Activated CD8-positive, alpha-beta memory T cell treated with anti-CD3 and anti-CD28 coated beads for 36 hours (primary cell): Measurements from ENCODE around the gene MGAT2. TPM values are rescaled to one million over a fixed set of nuclear protein-coding genes. Genes with fewer than 3 reads are reported as not detected.

Source experiments
- CTCF ChIA-PET: fragments of 350-600 bp; sonication (Branson Sonifier 250); formaldehyde crosslinking; loops from one replicate; lab custom pipeline; 2021; ENCODE audit warnings: antibody characterized with exemption; lab: Charles Lee
- POLR2A ChIA-PET: fragments of 350-600 bp; sonication (Branson Sonifier 250); formaldehyde crosslinking; loops from one replicate; lab custom pipeline; 2021; ENCODE audit warnings: antibody characterized with exemption; lab: Charles Lee
- total RNA-seq, 2 experiments: library from RNA; stranded (reverse); gene quantifications; one replicate each; pipeline ENCODE4 v1.2.3, GENCODE V29; 2021

Gene MGAT2
- total RNA-seq: 10 to 100 TPM; 49.3 to 50.5 TPM

DNA sequence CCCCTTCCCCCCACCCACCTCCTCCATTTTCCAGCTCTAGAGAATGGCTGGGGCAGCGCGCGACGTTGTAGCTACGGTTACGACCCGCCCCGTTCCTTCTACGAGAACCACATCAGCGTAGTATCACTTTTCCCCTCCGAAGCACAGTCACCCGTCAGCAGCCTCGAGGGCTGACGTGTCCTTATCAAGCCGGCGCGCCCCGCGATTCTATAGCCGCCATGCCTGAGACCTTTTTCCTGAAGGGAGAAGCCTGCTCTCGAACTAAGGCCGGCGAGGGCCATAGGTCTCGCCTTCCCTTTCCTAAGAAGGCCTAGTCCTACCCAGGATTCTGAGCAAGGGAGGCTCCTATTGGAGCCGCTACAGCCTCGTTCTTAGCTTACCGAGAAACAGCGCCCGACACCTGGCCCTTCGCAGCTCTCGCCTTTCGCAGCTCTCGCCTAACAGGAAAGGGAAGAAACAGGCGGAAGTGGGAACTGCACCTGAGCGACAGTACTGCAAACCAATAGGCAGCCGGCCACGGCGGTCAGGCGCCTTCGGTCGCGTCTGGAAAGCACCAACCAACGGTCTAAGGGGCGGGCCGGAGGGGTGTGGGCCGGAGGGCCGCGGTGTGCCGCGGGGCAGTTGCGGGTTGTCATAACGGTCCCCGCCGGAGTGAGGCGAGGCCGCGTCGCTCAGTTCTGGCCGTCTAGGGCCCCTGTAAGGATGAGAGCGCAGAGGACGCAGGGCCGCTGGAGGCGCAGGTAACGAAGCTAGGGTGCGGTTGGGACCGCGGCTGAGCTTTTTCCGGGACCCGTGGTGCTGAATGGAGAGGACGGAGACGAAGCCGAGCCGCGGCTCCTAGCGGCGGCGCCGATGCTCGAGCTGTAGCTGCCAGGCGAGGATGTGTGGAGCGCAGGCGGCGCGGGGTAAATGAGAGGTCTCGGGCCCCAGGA, at the start of gene MGAT2, which contains the start of gene RPL36AL:
Gene MGAT2 (plus strand): TSS at position 618 of the 932 bp plus-strand sequence. CDS start 470 bp downstream, outside the sequence.
Gene RPL36AL (minus strand): TSS at position 445 of the 932 bp plus-strand sequence. CDS start 1,522 bp downstream, outside the sequence.
- CTCF ChIA-PET: interaction anchor here (0.7 to 7.0 kb wide), 13 partner anchors 9 to 244 kb away, joined by 3 to 63 read pairs (median 4); partner anchors contain the start of genes DNAAF2, KLHDC2, LRR1 and POLE2
- POLR2A ChIA-PET: interaction anchor here (0.6 to 3.0 kb wide), 17 partner anchors 9 to 611 kb away, joined by 3 to 41 read pairs (median 4); partner anchors contain the start of genes DNAAF2, KLHDC2, LRR1 and POLE2

DNA sequence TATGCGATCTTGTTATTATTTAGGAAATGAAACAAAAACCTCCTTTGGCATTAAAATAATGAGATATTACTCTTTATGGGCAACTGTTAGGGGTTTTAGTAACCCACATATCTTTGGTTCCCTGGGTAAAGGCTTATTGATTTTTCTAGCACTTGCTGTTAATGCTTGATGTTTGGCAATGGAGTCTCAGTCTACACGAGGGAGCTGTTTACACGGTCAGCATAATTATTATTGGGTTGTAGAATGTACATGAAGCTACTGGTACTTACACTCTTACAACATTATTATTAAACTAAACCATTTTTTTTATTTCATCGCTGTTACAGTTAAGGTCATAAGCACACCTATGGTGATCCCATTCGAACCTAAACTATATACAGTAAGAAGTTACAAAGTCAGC, 46.6 kb upstream of the MGAT2 start:
- POLR2A ChIA-PET: interaction anchor here (0.6 kb wide), 2 partner anchors 8 to 31 kb away, joined by 3 to 4 read pairs; no protein-coding TSS in a partner anchor
- CTCF ChIA-PET: no interaction called here

DNA sequence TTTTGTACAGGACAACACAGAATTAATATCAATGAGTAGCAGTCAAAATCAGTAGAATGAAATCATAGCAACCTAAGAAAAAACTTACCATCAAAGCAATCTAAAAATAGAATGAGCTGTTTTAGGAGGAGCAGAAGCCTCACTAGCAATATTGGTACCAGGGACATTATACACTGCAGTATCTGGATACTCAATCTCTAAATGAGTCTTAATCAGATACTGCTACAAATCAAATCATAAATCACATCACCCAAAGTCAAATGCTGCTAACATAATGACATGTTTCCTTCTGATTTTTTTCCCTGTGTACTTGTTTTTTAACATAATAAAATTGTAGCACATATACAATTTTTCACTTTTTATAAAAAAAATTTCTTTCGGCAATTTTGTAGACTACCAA, 42.5 kb upstream of the MGAT2 start:
- POLR2A ChIA-PET: no interaction called here
- CTCF ChIA-PET: no interaction called here

DNA sequence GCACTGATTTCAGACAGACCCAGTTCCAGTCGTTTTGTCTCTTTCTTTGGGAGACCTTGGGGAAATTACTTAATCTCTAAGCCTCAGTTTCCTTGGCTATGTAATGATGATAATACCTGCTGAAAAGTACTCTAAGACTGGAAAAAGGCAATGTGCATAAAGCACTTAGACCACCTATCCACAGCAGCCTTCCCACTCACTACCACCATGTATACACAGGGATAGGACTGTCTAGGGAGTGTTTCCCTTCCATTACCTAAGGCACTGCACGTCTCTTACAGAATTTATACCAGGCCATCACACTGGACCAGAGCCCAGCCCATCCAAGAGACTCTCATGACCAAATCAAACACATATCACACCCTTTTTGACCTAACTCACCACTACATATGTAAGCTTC, 40.8 kb upstream of the MGAT2 start:
- ChIA-PET CTCF (no interaction called here), POLR2A (interaction anchor here (1.3 kb wide), 1 partner anchor 41 kb away, joined by 3 read pairs; the partner anchor contains the start of genes MGAT2 and RPL36AL)

DNA sequence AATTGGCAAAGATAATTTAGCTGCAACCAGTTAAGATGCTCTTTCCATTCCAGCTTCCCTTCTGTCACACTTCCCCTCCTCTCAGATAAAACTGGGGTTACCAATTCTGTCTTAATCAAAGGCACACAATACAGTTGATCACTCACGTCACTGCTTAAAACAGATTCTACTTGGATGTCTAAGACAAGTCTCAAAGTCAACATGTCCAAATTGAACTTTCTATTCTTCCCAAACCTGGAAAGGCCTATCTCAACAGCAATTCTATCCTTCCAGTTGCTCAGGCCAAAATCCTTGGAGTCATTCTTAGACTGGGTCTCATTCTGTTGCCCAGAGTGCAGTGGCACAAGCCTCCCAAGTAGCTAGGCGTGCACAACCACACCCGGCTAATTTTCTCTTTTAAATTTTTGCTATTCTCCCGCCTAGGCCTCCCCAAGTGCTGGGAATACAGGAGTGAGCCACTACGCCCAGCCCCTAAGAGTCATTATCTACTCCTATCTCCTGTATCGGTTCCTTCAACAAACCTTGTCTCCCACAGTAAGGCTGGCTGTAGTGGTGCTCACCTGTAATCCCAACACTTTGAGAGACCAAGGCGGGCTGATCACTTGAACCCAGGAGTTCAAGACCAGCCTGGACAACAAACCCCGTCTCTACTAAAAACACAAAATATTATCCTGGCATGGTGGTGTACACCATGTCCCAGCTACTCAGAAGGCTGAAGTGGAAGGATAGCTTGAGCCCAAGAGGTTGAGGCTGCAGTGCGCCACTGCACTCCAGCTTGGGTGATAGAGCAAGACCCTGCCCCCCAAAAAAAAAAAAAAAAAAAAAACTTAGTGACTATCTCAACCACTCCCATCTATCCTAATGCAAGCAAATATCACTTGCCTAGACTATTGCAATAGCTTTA, 39.1 kb upstream of the MGAT2 start:
- ChIA-PET POLR2A (interaction anchor here (0.6 to 1.3 kb wide), 4 partner anchors 8 to 39 kb away, joined by 3 to 4 read pairs (median 3); partner anchors contain the start of genes MGAT2 and RPL36AL), CTCF (no interaction called here)

DNA sequence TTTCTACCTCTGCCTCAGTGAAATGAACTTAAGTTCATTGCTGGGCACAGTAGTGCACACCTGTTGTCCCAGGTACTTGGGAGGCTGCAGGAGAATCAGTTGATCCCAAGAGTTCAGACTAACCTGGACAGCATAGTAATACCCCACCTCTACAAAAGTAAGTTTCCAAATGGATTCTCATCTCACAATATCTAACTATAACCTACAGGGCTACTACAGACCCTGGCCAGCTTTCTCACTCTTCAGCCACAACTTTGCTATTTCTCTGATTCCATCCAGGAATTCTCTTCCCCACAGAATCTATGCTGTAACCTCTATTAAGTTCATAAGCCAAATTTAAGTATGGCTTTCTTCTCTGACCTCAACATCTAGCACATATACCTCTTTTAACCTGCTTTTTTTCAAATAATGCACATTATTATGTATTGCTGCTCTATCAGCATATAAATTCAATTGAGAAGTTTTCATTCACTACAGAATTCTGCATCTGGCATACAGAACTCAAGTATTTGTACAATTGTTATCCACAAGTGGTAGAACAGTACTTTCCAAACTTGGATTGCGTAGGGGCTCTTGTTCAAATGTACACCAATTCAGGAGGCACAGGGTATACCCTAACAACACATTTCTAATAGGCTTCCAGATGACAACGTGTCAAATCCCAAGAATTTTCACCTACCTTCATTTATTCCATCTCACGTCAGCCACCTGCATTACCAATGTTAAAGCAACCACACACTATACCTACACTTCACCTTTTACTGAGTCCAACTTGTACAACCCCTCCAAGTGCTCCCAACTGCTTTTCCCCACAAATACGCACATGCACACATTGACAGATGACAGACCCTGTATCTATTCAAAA, 38.3 kb upstream of the MGAT2 start:
- ChIA-PET POLR2A (interaction anchor here (0.6 to 0.8 kb wide), 3 partner anchors 9 to 38 kb away, joined by 3 to 4 read pairs (median 4); partner anchors contain the start of genes MGAT2 and RPL36AL), CTCF (no interaction called here)

DNA sequence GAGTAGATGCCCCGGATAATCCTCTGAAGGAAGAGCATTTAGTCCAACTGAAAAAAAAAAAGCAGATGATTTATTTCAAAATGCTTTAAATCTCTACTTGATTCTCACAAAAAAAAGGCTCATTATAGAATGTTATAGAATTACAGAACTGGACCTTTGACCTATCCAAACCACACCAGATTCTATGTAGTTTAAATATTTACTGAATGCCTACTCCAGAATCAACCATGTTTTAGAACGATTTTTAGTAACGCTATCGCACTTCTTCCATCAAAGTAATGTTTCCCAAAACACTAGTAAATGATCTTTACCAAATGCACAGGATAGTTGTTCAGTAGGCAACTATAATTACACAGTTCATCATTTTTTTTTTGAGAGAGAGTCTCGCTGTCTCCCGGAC, 37.0 kb upstream of the MGAT2 start:
- POLR2A ChIA-PET: interaction anchor here (3.6 to 3.9 kb wide), 2 partner anchors 15 to 37 kb away, joined by 35 to 41 read pairs; partner anchors contain the start of genes LRR1, MGAT2 and RPL36AL
- CTCF ChIA-PET: no interaction called here

DNA sequence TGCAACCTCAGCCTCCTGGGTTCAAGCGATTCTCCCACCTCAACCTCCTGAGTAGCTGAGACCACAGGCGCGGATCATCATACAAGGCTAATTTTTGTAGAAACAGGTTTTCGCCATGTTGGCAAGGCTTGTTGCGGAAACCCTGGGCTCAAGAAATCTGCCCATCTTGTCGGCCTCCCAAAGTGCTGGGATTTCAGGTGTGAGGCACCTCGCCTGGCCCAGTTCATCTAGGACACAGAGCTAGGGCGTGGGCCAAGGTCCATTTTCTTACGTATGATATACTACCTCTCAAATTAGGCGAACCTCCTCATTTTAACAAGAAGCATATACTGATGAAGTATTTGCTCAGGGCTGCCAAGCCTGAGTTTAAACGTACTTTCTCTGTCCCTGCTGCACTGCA, 36.5 kb upstream of the MGAT2 start:
- ChIA-PET POLR2A (interaction anchor here (0.6 to 3.9 kb wide), 3 partner anchors 14 to 1237 kb away, joined by 5 to 41 read pairs (median 35); partner anchors contain the start of genes LRR1, MGAT2 and RPL36AL), CTCF (interaction anchor here (0.7 to 1.1 kb wide), 2 partner anchors 15 to 36 kb away, joined by 3 read pairs; partner anchors contain the start of genes LRR1, MGAT2 and RPL36AL)

DNA sequence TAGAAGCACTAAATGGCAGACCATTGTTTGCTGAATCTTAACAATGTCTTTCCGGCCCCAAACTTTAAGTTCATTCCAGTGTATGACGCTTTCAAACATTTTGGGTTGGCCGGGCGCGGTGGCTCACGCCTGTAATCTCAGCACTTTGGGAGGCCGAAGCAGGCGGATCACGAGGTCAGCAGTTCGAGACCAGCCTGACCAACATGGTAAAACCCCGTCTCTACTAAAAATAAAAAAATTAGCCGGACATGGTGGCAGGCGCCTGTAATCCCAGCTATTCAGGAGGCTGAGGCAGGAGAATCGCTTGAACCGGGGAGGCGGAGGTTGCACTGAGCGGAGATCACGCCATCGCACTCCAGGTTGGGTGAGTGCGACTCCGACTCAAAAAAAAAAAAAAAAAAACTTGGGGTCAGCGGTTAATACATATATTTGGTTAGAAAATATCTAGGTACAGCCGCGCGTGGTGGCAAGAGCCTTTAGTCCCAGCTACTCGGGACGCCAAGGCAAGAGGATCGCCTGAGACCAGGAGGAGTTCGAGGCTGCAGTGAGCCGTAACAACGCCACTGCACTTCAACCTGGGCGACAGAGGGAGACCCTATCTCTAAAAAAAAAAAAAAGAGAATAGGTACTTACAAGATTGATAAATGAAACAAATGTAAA, 35.5 kb upstream of the MGAT2 start:
- ChIA-PET CTCF (interaction anchor here (0.5 to 2.3 kb wide), 4 partner anchors 14 to 50 kb away, joined by 3 to 11 read pairs (median 3); partner anchors contain the start of genes LRR1, MGAT2 and RPL36AL), POLR2A (interaction anchor here (0.6 to 3.9 kb wide), 9 partner anchors 13 to 1236 kb away, joined by 3 to 41 read pairs (median 4); partner anchors contain the start of genes DNAAF2, LRR1, MGAT2 and RPL36AL)

DNA sequence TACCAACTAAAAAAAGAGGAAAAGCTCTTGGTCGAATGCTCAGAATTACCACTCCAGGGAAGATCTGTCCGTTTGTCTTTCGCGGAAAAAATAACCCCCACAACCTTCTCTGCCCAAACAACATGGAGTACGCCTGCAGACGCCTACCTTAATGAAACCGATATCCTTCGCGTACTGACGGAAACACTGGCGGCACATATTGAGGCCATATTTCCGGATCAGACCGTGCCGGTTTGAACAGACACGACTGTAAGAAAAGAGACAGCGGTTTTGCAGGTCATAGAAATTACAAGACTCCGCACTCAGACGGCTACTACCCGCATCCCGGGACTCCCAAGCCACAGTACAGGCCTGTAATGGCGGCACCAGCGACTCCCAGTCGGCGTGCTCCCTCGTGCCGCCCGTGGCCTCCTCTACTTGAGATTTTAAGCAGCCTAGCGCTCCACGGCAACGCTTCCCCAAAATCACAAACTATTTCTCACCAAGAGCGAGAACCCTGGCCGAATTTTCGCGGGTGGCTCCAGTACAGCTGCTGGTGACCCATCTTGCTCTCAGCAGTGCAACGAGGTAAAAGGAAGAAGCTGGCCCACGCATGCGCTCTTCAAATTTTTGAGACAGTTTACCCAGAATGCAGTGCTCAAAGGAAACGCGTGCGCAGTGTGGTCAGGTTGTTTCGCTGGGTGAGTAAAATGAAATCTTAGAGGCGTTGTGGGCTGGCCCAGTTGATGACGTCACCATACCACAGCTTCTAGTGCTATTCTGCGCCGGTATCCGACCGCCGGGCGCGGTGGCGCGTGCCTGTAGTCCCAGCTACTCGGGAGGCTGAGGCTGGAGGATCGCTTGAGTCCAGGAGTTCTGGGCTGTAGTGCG, 34.6 kb upstream of the MGAT2 start, which contains the start of gene RPS29:
Gene RPS29 (minus strand): TSS at position 578 of the 870 bp plus-strand sequence. CDS start 34 bp downstream, at position 544.
- ChIA-PET POLR2A (interaction anchor here (0.7 to 3.9 kb wide), 10 partner anchors 9 to 310 kb away, joined by 3 to 41 read pairs (median 4); partner anchors contain the start of genes DNAAF2, KLHDC2, LRR1 and MGAT2), CTCF (interaction anchor here (0.7 to 2.3 kb wide), 4 partner anchors 13 to 125 kb away, joined by 3 to 13 read pairs (median 8); partner anchors contain the start of gene LRR1)

DNA sequence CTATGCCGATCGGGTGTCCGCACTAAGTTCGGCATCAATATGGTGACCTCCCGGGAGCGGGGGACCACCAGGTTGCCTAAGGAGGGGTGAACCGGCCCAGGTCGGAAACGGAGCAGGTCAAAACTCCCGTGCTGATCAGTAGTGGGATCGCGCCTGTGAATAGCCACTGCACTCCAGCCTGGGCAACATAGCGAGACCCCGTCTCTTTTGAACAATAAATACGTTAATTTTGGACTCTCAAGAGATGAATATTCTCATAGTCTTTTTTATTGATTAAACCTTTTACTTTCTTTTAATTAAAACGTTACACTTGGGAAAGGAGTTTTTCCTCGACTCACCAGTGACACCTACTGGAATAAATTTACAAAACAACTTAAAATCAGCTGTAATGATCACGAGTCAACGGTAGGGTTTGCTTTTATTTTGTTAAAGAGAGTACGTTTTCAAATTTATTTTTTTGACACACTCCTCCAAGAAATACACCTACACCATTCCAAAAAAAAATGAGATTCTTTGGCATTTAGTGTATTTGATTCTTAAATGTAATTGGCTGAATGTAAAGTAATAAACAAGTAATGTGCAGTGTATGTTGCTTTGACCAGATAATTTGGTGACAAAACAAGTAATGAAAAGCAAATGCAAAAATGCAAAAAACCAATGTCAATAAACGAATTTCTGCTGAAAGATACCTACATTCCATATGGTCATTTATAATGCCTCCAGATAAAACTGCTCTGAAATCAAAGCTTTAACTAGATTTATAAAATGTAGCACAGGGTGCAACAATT, 33.7 kb upstream of the MGAT2 start:
- CTCF ChIA-PET: interaction anchor here (0.6 to 2.3 kb wide), 7 partner anchors 10 to 125 kb away, joined by 3 to 13 read pairs (median 3); partner anchors contain the start of gene LRR1

DNA sequence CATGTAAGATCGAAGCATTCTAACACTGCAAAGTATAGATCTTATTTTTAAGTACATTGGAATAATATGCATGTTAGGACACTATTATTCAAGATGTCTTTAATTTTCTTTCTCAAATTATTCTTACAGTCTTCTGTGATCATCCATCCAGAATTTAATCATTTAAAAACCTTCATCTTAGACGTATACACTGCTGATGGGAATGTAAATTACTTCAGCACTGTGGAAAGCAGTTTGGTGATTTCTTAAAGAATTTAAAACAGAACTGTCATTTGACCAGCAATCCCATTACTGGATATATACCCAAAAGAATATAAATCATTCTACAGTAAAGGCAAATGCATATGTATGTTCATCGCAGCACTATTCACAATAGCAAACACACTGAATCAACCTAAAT, 31.2 kb upstream of the MGAT2 start:
- ChIA-PET CTCF (no interaction called here), POLR2A (no interaction called here)

More for the DNA sequence above, 33.7 kb upstream of the MGAT2 start:
- POLR2A ChIA-PET: interaction anchor here (0.7 to 3.9 kb wide), 7 partner anchors 8 to 307 kb away, joined by 3 to 41 read pairs (median 6); partner anchors contain the start of genes DNAAF2, KLHDC2, LRR1 and MGAT2

DNA sequence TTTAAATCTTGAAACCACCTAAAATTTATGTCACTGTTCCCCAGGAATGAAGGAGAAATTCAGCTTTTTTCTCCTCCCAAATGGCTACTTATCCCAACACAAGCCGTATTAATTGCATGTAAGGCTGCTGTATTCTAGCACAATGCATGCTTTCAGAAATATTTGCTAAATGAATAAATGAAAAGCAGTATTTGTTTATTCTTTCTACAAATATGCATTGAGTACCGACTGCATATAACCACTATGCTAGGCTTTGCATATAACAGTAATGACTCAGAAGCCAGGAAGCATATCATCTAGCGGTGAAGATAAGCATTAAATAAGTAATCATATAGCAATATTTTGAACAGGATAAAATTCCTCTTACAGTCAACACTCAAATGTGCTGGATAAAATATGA, 27.6 kb upstream of the MGAT2 start:
- ChIA-PET POLR2A (no interaction called here), CTCF (no interaction called here)

DNA sequence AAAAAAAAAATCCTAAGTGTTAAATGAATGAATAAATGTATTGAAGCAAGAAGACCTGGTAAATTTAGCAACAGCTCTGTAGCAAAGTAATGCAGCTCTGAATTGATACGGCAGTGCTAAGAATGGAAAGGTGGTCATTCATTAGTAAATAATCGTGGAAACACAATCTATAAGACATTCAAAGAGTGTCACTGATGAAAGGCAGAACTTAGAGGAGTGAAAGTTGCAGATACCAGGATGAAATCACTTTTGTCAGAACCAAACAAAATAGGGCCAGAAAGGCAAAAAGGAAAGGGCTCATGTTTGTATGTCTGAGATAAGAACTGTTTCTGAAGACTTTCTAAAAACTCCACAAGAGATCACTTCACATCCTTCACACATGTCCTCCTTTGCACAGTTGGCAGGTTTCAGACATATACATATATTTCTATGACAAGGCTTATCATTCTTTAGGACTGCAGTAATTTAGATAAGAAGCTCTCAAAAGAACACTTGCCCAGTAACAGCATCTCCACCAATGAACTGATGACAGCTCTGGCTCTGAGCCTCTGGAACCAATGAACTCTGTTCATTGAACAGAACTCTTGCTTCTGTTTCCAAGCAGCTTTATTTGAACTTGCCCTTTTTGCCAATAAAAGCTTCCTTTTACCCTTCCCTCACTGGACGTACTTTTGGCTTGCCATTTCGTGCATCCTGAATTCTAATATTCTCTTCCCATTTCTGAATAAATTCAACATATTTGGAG, 26.1 kb upstream of the MGAT2 start:
- ChIA-PET CTCF (interaction anchor here (1.2 kb wide), 1 partner anchor 15 kb away, joined by 3 read pairs; no protein-coding TSS in a partner anchor), POLR2A (interaction anchor here (0.7 to 1.2 kb wide), 2 partner anchors 8 to 13 kb away, joined by 3 to 4 read pairs; partner anchors contain the start of gene RPS29)
